ENCODE data around the gene PIMREG. TPM values are rescaled to one million over a fixed set of nuclear protein-coding genes. Genes with fewer than 3 reads are reported as not detected.
"Not testable (repeated sequence)": the region's sequence is repeated elsewhere in the genome, so short reads cannot be mapped to it uniquely, and the experiment has no call there.

Gene PIMREG
- total RNA-seq, 1 donor from 2014 or later, result 9.0 TPM

GRCh38 chr17:6478486-6478885, 34.2 kb downstream of the PIMREG start:
- DNase-seq, result no peak

GRCh38 chr17:6479622-6480302, 35.5 kb downstream of the PIMREG start:
- DNase-seq, result no peak

- no peak for DNase-seq
Observed at GRCh38 chr17:6480303-6480675, 36.0 kb downstream of the PIMREG start.

GRCh38 chr17:6482105-6482455, 37.8 kb downstream of the PIMREG start:
- no peak for DNase-seq

- not testable (repeated sequence) for DNase-seq
Observed at GRCh38 chr17:6482796-6483195, 38.5 kb downstream of the PIMREG start.

GRCh38 chr17:6483507-6483906, 39.3 kb downstream of the PIMREG start:
- DNase-seq, result no peak

- no peak for DNase-seq
Observed at GRCh38 chr17:6485646-6486412, 41.6 kb downstream of the PIMREG start.

- DNase-seq, result no peak
Observed at GRCh38 chr17:6487251-6488007, 43.2 kb downstream of the PIMREG start.

GRCh38 chr17:6488008-6488539, 43.8 kb downstream of the PIMREG start:
- DNase-seq, result no peak

GRCh38 chr17:6489016-6489550, 44.8 kb downstream of the PIMREG start:
- DNase-seq, result no peak

- no peak for DNase-seq
Observed at GRCh38 chr17:6491071-6491700, 46.9 kb downstream of the PIMREG start.

GRCh38 chr17:6492892-6493674, 48.8 kb downstream of the PIMREG start:
- DNase-seq, result no peak

GRCh38 chr17:6494239-6494941, 50.1 kb downstream of the PIMREG start:
- no peak for DNase-seq

- no peak for DNase-seq
Observed at GRCh38 chr17:6495450-6496115, 51.3 kb downstream of the PIMREG start.

GRCh38 chr17:6496116-6496481, 51.8 kb downstream of the PIMREG start:
- DNase-seq, result no peak

GRCh38 chr17:6496640-6497441, 52.6 kb downstream of the PIMREG start:
- no peak for DNase-seq

GRCh38 chr17:6497496-6498221, 53.4 kb downstream of the PIMREG start:
- DNase-seq, result no peak

- DNase-seq, result no peak
Observed at GRCh38 chr17:6498356-6498755, 54.1 kb downstream of the PIMREG start.
